Measurements from ENCODE around the gene TLR9. TPM values are rescaled to one million over a fixed set of nuclear protein-coding genes. Genes with fewer than 3 reads are reported as not detected.

Gene TLR9
- total and polyA plus RNA-seq, 9 of the 15 experiments (the other 6 are each of a cell fraction or from before 2014, with no cell fraction given), result not detected

DNA sequence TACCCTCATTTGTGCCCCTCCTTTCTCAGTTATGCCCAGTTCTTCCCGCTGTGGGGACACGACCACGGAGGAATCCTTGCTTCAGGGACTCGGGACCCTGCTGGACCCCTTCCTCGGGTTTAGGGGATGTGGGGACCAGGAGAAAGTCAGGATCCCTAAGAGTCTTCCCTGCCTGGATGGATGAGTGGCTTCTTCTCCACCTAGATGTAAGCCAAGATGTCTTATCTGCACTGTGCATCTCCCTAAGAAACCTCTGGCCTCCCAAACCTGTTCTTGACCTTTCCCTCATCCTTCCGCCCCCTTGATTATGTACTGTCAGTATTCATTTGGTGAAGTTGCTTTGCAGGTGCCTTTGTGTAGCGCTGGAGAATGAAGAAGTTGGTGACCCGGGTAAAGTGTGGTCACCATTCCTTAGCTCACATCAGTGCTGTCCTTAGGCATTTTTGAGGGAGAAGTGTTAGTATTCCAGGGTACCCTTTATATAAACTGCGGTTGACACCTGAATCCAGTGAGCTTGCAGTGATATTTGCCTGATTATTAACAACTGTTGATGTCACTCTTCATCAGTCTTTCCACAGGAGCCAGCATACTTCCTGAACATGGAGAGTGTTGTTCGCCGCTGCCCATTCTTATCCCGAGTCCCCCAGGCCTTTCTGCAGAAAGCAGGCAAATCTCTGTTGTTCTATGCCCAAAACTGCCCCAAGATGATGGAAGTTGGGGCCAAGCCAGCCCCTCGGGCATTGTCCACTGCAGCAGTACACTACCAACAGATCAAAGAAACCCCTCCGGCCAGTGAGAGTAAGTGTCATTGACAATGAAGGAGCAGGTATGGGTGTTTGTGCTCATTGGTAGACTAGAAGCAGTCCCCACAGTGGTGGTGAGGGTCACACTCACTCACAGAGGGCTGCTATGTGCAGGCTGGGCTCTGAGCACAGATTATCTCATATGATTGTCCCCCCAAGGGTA lies 26.5 kb downstream of the TLR9 start:
- Histone ChIP-seq H3K9ac (ENCODE audit: insufficient read depth in 1 of 2, low read depth in 2 of 2, low read length in 2 of 2) (peak overlapping the region; percentile 80 to 96), H3K27ac (ENCODE audit: extremely low read depth, low read depth, low read length) (peak overlapping the region; percentile 80), H3K9me3 (replicated peaks; ENCODE audit: control insufficient read depth, insufficient read depth, low read depth, low read length) (no peaks in the 10 kb centered on the region), H3K79me2 (ENCODE audit: control insufficient read depth, insufficient read depth, low read length) (peaks cover 16% of the 10 kb centered on the region), H3K36me3 (ENCODE audit: control insufficient read depth, insufficient read depth, low read length) (peaks cover 48% of the 10 kb centered on the region), H2AFZ (ENCODE audit: low read depth, low read length) (peak overlapping the region; percentile 92; the same call in 1 of the 2 replicates), H3K9me1 (ENCODE audit: control insufficient read depth, insufficient read depth, low read length) (no peaks in the 10 kb centered on the region), H3K4me2 (ENCODE audit: insufficient read depth, low read length) (peak overlapping the region; percentile 78), H3K4me3 (peak overlapping the region; percentile 77), H3K27me3 (ENCODE audit: control insufficient read depth in 2 of 2, insufficient read depth in 2 of 2, low read length in 2 of 2) (no peaks in the 10 kb centered on the region), H4K20me1 (replicated peaks; ENCODE audit: control insufficient read depth, insufficient read depth, low read length) (no peaks in the 10 kb centered on the region), H3K4me1 (replicated peaks in 1 of 2; ENCODE audit: control insufficient read depth in 2 of 2, insufficient read depth in 2 of 2, low read length in 2 of 2) (peaks cover 22 to 31% of the 10 kb centered on the region in 2 experiments; a peak in 4 of 5 replicates)
- ChIA-PET CTCF (ENCODE audit: low intra/inter-chr PET ratio) (interaction anchor here (0.6 kb wide), 1 partner anchor 46 kb away, joined by 3 read pairs; no protein-coding TSS in a partner anchor), POLR2A (interaction anchor here (0.7 to 0.9 kb wide), 2 partner anchors 24 to 1256 kb away, joined by 3 read pairs; no protein-coding TSS in a partner anchor)
- WGBS (ENCODE audit: insufficient coverage, low coverage, missing lambda C conversion rate), result 44% methylated on average over 14 of the region's 14 CpGs
- FAIRE-seq, result peak; percentile 15
- TSS peak; percentile 65 for BruUV-seq (replicated peaks)
- intact Hi-C loops (cut with micrococcal nuclease) (loop anchor here (2.0 kb wide), 1 partner anchor 44 kb away; the partner anchor contains the start of gene POC1A), in situ Hi-C loops (cut with MboI) (no loop called here)
- ATAC-seq, result no peak
- DNase-seq (ENCODE audit: extremely low read depth in 1 of 4, low spot score in 3 of 4), result no peak
- TF ChIP-seq ZNF668 (CRISPR knock-in tag; IDR thresholded peaks at IDR 0.05) (no peak), KDM1A (IDR thresholded peaks at IDR 0.05) (no peak), HNRNPLL (IDR thresholded peaks at IDR 0.05; ENCODE audit: low read depth, low read length, poor library complexity, severe bottlenecking) (no peak), EP300 (IDR thresholded peaks at IDR 0.05; ENCODE audit: low read length) (no peak), SOX6 (IDR thresholded peaks at IDR 0.05) (no peak), ARNT (IDR thresholded peaks at IDR 0.05) (no peak), OTX1 (CRISPR knock-in tag; IDR thresholded peaks at IDR 0.05) (no peak), SREBF1 (IDR thresholded peaks at IDR 0.05; ENCODE audit: borderline replicate concordance, low read depth, low read length) (no peak), SRSF1 (IDR thresholded peaks at IDR 0.05; ENCODE audit: low read depth, low read length) (no peak), ZNF133 (CRISPR knock-in tag; IDR thresholded peaks at IDR 0.05) (no peak)
- TF ChIP-seq, protein P1, sequence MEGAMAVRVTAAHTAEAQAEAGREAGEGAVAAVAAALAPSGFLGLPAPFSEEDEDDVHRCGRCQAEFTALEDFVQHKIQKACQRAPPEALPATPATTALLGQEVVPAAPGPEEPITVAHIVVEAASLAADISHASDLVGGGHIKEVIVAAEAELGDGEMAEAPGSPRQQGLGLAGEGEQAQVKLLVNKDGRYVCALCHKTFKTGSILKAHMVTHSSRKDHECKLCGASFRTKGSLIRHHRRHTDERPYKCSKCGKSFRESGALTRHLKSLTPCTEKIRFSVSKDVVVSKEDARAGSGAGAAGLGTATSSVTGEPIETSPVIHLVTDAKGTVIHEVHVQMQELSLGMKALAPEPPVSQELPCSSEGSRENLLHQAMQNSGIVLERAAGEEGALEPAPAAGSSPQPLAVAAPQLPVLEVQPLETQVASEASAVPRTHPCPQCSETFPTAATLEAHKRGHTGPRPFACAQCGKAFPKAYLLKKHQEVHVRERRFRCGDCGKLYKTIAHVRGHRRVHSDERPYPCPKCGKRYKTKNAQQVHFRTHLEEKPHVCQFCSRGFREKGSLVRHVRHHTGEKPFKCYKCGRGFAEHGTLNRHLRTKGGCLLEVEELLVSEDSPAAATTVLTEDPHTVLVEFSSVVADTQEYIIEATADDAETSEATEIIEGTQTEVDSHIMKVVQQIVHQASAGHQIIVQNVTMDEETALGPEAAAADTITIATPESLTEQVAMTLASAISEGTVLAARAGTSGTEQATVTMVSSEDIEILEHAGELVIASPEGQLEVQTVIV (CRISPR knock-in tag; IDR thresholded peaks at IDR 0.05; ENCODE audit: borderline replicate concordance), result no peak
- TF ChIP-seq, protein P2, sequence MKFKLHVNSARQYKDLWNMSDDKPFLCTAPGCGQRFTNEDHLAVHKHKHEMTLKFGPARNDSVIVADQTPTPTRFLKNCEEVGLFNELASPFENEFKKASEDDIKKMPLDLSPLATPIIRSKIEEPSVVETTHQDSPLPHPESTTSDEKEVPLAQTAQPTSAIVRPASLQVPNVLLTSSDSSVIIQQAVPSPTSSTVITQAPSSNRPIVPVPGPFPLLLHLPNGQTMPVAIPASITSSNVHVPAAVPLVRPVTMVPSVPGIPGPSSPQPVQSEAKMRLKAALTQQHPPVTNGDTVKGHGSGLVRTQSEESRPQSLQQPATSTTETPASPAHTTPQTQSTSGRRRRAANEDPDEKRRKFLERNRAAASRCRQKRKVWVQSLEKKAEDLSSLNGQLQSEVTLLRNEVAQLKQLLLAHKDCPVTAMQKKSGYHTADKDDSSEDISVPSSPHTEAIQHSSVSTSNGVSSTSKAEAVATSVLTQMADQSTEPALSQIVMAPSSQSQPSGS (CRISPR knock-in tag; IDR thresholded peaks at IDR 0.05), result no peak
- TF ChIP-seq, protein P3, sequence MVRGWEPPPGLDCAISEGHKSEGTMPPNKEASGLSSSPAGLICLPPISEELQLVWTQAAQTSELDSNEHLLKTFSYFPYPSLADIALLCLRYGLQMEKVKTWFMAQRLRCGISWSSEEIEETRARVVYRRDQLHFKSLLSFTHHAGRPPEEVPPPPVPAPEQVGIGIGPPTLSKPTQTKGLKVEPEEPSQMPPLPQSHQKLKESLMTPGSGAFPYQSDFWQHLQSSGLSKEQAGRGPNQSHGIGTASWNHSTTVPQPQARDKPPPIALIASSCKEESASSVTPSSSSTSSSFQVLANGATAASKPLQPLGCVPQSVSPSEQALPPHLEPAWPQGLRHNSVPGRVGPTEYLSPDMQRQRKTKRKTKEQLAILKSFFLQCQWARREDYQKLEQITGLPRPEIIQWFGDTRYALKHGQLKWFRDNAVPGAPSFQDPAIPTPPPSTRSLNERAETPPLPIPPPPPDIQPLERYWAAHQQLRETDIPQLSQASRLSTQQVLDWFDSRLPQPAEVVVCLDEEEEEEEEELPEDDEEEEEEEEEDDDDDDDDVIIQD (CRISPR knock-in tag; IDR thresholded peaks at IDR 0.05), result no peak
- TF ChIP-seq, protein P4, sequence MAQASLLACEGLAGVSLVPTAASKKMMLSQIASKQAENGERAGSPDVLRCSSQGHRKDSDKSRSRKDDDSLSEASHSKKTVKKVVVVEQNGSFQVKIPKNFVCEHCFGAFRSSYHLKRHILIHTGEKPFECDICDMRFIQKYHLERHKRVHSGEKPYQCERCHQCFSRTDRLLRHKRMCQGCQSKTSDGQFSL (CRISPR knock-in tag; IDR thresholded peaks at IDR 0.05), result no peak
- TF ChIP-seq, protein P4 (tag; IDR thresholded peaks at IDR 0.05), result no peak

Data from K562 (cell line).